Keratinocyte (primary cell): ENCODE results near the gene CMSS1. TPM values are rescaled to one million over a fixed set of nuclear protein-coding genes. Genes with fewer than 3 reads are reported as not detected.

Source experiments
- DNase-seq: peaks from one replicate; pipeline ENCODE4 v3.0.0-alpha.2; 2011; ENCODE audit warnings: low read depth, missing footprints, low spot score
- FAIRE-seq: peaks from 2 replicates; lab custom pipeline; 2011; peaks lifted over from hg19 to GRCh38; lab: Jason Lieb, UNC
- H2AFZ ChIP-seq: 2 replicates; pipeline ENCODE4 v1.6.0; 2012; ENCODE audit warnings: low read length, control low read depth, inconsistent platforms; ENCODE audit not compliant: control insufficient read depth
- H3K27ac ChIP-seq: 2 replicates; pipeline ENCODE4 v1.5.1; 2011; ENCODE audit warnings: low read length; ENCODE audit not compliant: control insufficient read depth, insufficient read depth
- H3K27me3 ChIP-seq: 3 replicates; pipeline ENCODE4 v1.6.0; 2011; ENCODE audit warnings: low read length; ENCODE audit not compliant: control insufficient read depth, insufficient read depth; ENCODE audit errors: extremely low read depth
- H3K36me3 ChIP-seq, 2 experiments: 2 replicates in 1 of 2; 3 replicates in 1 of 2; pipeline ENCODE4 v1.5.1; 2011; ENCODE audit warnings: low read length in 2 of 2, mild to moderate bottlenecking in 1 of 2; ENCODE audit not compliant: control insufficient read depth in 2 of 2, insufficient read depth in 2 of 2; ENCODE audit errors: extremely low read depth in 1 of 2
- H3K4me1 ChIP-seq: 3 replicates; pipeline ENCODE4 v1.5.1; 2011; ENCODE audit warnings: low read length; ENCODE audit not compliant: control insufficient read depth, insufficient read depth; ENCODE audit errors: extremely low read depth
- H3K4me2 ChIP-seq: 3 replicates; pipeline ENCODE4 v1.6.0; 2011; ENCODE audit warnings: low read depth, low read length; ENCODE audit not compliant: control insufficient read depth, insufficient read depth; ENCODE audit errors: extremely low read depth
- H3K4me3 ChIP-seq, 3 experiments: fragments of 200-600 bp in 1 of 3; sonication (generic) in 1 of 3; 2 replicates in 2 of 3; 3 replicates in 1 of 3; pipeline ENCODE4 v1.5.1; 2011 to 2016; ENCODE audit warnings: low read length in 3 of 3, mild to moderate bottlenecking in 3 of 3, control low read depth in 2 of 3, inconsistent platforms in 1 of 3, low read depth in 1 of 3, mixed read lengths in 1 of 3, mixed run types in 1 of 3, moderate library complexity in 1 of 3; ENCODE audit not compliant: control insufficient read depth in 2 of 3, insufficient read depth in 2 of 3; ENCODE audit errors: extremely low read depth in 1 of 3
- H3K79me2 ChIP-seq: 2 replicates; pipeline ENCODE4 v1.6.0; 2012; ENCODE audit warnings: low read length; ENCODE audit not compliant: control insufficient read depth, insufficient read depth
- H3K9ac ChIP-seq: 3 replicates; pipeline ENCODE4 v1.6.0; 2011; ENCODE audit warnings: low read length; ENCODE audit not compliant: control insufficient read depth, insufficient read depth; ENCODE audit errors: extremely low read depth
- H3K9me1 ChIP-seq: 3 replicates; pipeline ENCODE4 v1.6.0; 2011; ENCODE audit warnings: low read length; ENCODE audit not compliant: control insufficient read depth, insufficient read depth; ENCODE audit errors: extremely low read depth
- H3K9me3 ChIP-seq: 2 replicates; pipeline ENCODE4 v1.5.1; 2012; ENCODE audit warnings: low read depth, low read length; ENCODE audit not compliant: control insufficient read depth
- H4K20me1 ChIP-seq: 3 replicates; pipeline ENCODE4 v1.6.0; 2011; ENCODE audit warnings: low read length; ENCODE audit not compliant: control insufficient read depth, insufficient read depth; ENCODE audit errors: extremely low read depth
- EZH2 ChIP-seq: IDR thresholded peaks from one replicate; pipeline ENCODE4 v1.6.1; 2012; ENCODE audit warnings: inconsistent platforms, mild to moderate bottlenecking, low read length, moderate library complexity
- dilution Hi-C: fragments of 300-500 bp; cut with MboI; formaldehyde crosslinking; loops from one replicate; pipeline ENCODE4 v1.7.0; 2020; ENCODE audit warnings: low sequenced_read_pairs; ENCODE audit not compliant: extremely low pct_ligation_motif_present
- polyA plus RNA-seq, 5 experiments: library from polyadenylated mRNA; depleted of rRNA in 3 of 5; stranded (reverse) in 3 of 5; stranded (forward) in 1 of 5; unstranded in 1 of 5; fragments of >200 nt; gene quantifications; 1 replicate in 1 of 5; 2 replicates in 3 of 5; 3 replicates in 1 of 5; pipeline versions ENCODE4 v1.2.1 to v1.2.3, GENCODE V29; 2011 to 2012; ENCODE audit warnings: missing spikeins in 2 of 5, low read depth in 1 of 5, low replicate concordance in 1 of 5
- TF ChIP-seq, protein P1 (sequence below), 3 experiments: IDR thresholded peaks in 1 of 3; conservative IDR thresholded peaks in 1 of 3; optimal IDR thresholded peaks in 1 of 3; 2 replicates in 2 of 3; 3 replicates in 1 of 3; pipeline versions ENCODE3 to v1.5.1; 2011; ENCODE audit warnings: low read length in 3 of 3, mild to moderate bottlenecking in 3 of 3, moderate library complexity in 2 of 3, control low read depth in 1 of 3, inconsistent platforms in 1 of 3; ENCODE audit not compliant: insufficient read depth in 2 of 3; ENCODE audit errors: extremely low read depth in 1 of 3

The CMSS1 gene
- polyA plus RNA-seq, 1 donor (not counting 4 experiments of a cell fraction or from before 2014, with no cell fraction given), result 37.2 TPM

DNA sequence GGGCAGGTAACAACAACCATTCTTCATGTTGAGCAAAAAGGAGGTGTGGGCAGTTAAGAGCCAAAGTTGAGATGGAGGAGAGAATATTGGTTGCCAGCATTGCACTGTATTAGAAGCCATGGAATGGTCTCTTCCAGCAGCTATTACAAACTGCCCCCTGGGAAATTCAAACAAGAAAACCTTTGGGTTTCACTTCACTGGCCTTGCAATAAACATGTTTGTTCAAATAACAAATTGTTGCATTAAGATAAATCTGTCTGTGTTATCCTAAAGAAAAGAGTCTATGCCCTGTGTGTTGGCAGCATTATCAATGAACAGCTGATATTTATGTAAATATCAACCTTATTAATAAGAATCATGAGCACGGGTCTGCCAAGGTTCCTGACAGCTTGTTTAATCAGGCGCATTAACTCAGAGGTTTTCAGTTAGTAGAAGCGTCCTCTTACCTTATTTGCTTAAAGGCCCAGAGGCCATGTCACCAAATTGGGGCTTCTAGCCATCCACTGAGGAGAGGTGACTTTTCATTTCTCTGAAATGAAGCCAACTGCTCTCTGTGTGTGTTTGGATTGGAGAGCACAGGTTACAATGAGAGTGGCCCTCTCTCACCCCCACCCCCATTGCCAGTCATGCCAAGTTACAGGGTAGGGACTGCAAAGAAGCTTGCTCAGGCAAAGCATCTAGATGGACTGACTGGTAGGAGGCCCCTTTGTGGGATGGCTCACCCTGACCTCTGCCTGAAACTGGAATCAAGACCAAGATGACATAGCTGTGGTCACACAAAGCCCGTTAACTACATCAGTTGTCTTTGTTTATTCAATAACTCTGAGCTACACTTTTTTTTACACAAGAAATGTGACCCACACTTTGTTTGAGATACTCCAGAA, 286.1 kb downstream of the CMSS1 start:
- TF ChIP-seq, protein P1, sequence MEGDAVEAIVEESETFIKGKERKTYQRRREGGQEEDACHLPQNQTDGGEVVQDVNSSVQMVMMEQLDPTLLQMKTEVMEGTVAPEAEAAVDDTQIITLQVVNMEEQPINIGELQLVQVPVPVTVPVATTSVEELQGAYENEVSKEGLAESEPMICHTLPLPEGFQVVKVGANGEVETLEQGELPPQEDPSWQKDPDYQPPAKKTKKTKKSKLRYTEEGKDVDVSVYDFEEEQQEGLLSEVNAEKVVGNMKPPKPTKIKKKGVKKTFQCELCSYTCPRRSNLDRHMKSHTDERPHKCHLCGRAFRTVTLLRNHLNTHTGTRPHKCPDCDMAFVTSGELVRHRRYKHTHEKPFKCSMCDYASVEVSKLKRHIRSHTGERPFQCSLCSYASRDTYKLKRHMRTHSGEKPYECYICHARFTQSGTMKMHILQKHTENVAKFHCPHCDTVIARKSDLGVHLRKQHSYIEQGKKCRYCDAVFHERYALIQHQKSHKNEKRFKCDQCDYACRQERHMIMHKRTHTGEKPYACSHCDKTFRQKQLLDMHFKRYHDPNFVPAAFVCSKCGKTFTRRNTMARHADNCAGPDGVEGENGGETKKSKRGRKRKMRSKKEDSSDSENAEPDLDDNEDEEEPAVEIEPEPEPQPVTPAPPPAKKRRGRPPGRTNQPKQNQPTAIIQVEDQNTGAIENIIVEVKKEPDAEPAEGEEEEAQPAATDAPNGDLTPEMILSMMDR (optimal IDR thresholded peaks at IDR 0.05 in 1 of 3, IDR thresholded peaks at IDR 0.05 in 1 of 3, conservative IDR thresholded peaks at IDR 0.05 in 1 of 3; ENCODE audit: extremely low read depth in 1 of 3, insufficient read depth in 2 of 3, low read length in 3 of 3), result no peak
- no peak for TF ChIP-seq EZH2
- H3K27me3 ChIP-seq, result no peaks in the 10 kb centered on the region
- no peaks in the 10 kb centered on the region for H3K36me3 ChIP-seq
- no peak for DNase-seq
- no peak overlapping the region for H3K9ac ChIP-seq
- H4K20me1 ChIP-seq, result no peaks in the 10 kb centered on the region
- no peak overlapping the region for H3K4me3 ChIP-seq
- no peak overlapping the region for H3K27ac ChIP-seq
- no peaks in the 10 kb centered on the region for H3K9me1 ChIP-seq
- no peaks in the 10 kb centered on the region for H3K9me3 ChIP-seq
- no peaks in the 10 kb centered on the region for H3K79me2 ChIP-seq
- no peak overlapping the region for H3K4me2 ChIP-seq
- dilution Hi-C loops, result no loop called here
- H2AFZ ChIP-seq, result no peak overlapping the region
- H3K4me1 ChIP-seq, result peaks cover 29% of the 10 kb centered on the region
- no peak for FAIRE-seq

DNA sequence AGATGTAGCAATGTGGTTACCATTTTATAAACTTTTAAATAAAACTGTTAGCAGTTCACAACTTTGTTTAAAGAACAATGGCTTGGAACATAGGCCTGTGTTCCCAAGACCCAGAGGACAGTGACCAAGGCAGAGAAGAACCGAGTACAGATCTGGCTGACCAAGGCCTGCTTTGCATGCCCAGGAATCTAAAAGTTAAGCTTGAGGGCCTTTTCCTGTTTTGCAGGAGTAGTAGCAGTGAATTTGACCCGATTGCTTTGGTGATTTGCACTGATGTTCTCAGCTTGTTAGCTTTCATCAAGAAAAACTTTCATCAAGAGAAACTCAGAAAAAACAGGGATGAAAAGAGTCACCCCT, 286.8 kb downstream of the CMSS1 start:
- Histone ChIP-seq H3K79me2 (no peaks in the 10 kb centered on the region), H3K36me3 (no peaks in the 10 kb centered on the region), H3K27ac (no peak overlapping the region), H4K20me1 (no peaks in the 10 kb centered on the region), H3K9me1 (no peaks in the 10 kb centered on the region), H3K4me3 (no peak overlapping the region), H3K9ac (no peak overlapping the region), H3K4me1 (peaks cover 29% of the 10 kb centered on the region), H2AFZ (no peak overlapping the region), H3K4me2 (no peak overlapping the region), H3K9me3 (no peaks in the 10 kb centered on the region), H3K27me3 (no peaks in the 10 kb centered on the region)
- FAIRE-seq, result no peak
- TF ChIP-seq EZH2, result no peak
- TF ChIP-seq, protein P1 (optimal IDR thresholded peaks at IDR 0.05 in 1 of 3, IDR thresholded peaks at IDR 0.05 in 1 of 3, conservative IDR thresholded peaks at IDR 0.05 in 1 of 3; ENCODE audit: extremely low read depth in 1 of 3, insufficient read depth in 2 of 3, low read length in 3 of 3), result no peak
- DNase-seq, result no peak
- dilution Hi-C loops, result no loop called here
